Adrenal gland (tissue), 12 donors: Measurements from ENCODE around the gene CBX8. TPM values are rescaled to one million over a fixed set of nuclear protein-coding genes. Genes with fewer than 3 reads are reported as not detected.
A peak's percentile ranks its signal among the peaks of the same experiment; 100 is the strongest.

Experiments
- DNase-seq, 7 donors: peaks; one replicate each; pipeline ENCODE4 v3.0.0-alpha.2; 2019 to 2020
- H3K27ac ChIP-seq, 5 donors: fragments of 200-600 bp; sonication (generic) in 4 of 5; 1 replicate in 3 of 5; 2 replicates in 2 of 5; pipeline versions ENCODE4 v1.5.1 to v1.8.0; 2016 to 2020; ENCODE audit warnings: mild to moderate bottlenecking in 1 of 5
- H3K27me3 ChIP-seq: fragments of 200-600 bp; 2 replicates; pipeline ENCODE4 v1.8.0; 2021
- H3K36me3 ChIP-seq, 2 donors: fragments of 200-600 bp; replicated peaks in 1 of 2; 1 replicate in 1 of 2; 2 replicates in 1 of 2; pipeline versions ENCODE4 v1.5.1 to v1.8.0; 2018 to 2022
- H3K4me1 ChIP-seq, 2 donors: fragments of 200-600 bp; replicated peaks in 1 of 2; 1 replicate in 1 of 2; 2 replicates in 1 of 2; pipeline versions ENCODE4 v1.5.1 to v1.8.0; 2018 to 2021
- H3K4me3 ChIP-seq, 4 donors: fragments of 200-600 bp; sonication (generic) in 3 of 4; one replicate each; pipeline ENCODE4 v1.5.1; 2016 to 2018
- H3K9me3 ChIP-seq, 3 donors: fragments of 200-600 bp; sonication (generic) in 1 of 3; replicated peaks in 1 of 3; 1 replicate in 2 of 3; 2 replicates in 1 of 3; pipeline versions ENCODE4 v1.5.1 to v1.8.0; 2016 to 2021
- CTCF ChIP-seq, 6 experiments: fragments of 450-650 bp in 4 of 6; fragments of 200-600 bp in 2 of 6; sonication (generic) in 1 of 6; IDR thresholded peaks; 1 replicate in 5 of 6; 2 replicates in 1 of 6; pipeline versions ENCODE4 v1.5.1 to v1.8.0; 2016 to 2021; ENCODE audit warnings: antibody characterized with exemption in 6 of 6, mild to moderate bottlenecking in 2 of 6, moderate library complexity in 1 of 6
- POLR2A ChIP-seq, 2 donors: fragments of 450-650 bp; IDR thresholded peaks; one replicate each; pipeline ENCODE4 v1.6.1; 2017; ENCODE audit warnings: antibody characterized with exemption in 2 of 2, mild to moderate bottlenecking in 2 of 2, moderate library complexity in 1 of 2
- WGBS, 4 donors: extraction: QIAGEN DNeasy Blood & Tissue Kit in 2 of 4; methylation state at CpG; one replicate each; pipeline versions ENCODE4 v1.1.5 to v1.1.7; 2013 to 2017; 5-methylcytosine and 5-hydroxymethylcytosine counted together
- intact Hi-C, 2 donors: fragments of 100-400 bp; cut with DNase I; formaldehyde crosslinking; loops; one replicate each; pipeline versions ENCODE4 v1.14.1 to v1.15.0; 2022 to 2023
- polyA plus RNA-seq, 3 donors: library from polyadenylated mRNA; stranded (reverse); fragments of 200-250 nt in 2 of 3; fragments of 350-450 nt in 1 of 3; fragmentation: Illumina TruSeq in 1 of 3; extraction: RNeasy Lipid Tissue Mini Kit (QIAGEN cat#74804) in 1 of 3; gene quantifications; one replicate each; pipeline ENCODE4 v1.2.3, GENCODE V29; 2013 to 2014
- total RNA-seq, 9 donors: library from RNA; depleted of rRNA in 4 of 9; stranded (reverse); fragments of >200 nt in 4 of 9; fragments of 120-200 nt in 1 of 9; fragmentation: NEBNext Ultra II Directional in 1 of 9; extraction: Animal tissue kit (Norgen Biotek cat#: 25700) in 1 of 9; gene quantifications; one replicate each; pipeline versions ENCODE4 v1.1.0 to v1.2.4, GENCODE V29; 2013 to 2023
- donor health status: healthy with polysubstance abuse.
- donor health status: Bipolar disorder and iron deficiency.
- donor health status: DM: yes; HTN: yes; CAD: no.
- donor health status: DM: no; HTN: no; CAD: no.
- donor health status: DM: no; HTN: no; CAD: no.
- donor health status: DM: yes; HTN: yes; CAD: no.

CBX8 gene
- total and polyA plus RNA-seq, 12 donors: 0.85 to 10.6 (median 5.5) TPM

GRCh38 chr17:79841369-79842135, 44.7 kb upstream of the CBX8 start:
- Histone ChIP-seq H3K36me3 (no peaks in the 10 kb centered on the region), H3K27me3 (peaks cover 34% of the 10 kb centered on the region), H3K4me3 (no peak overlapping the region), H3K4me1 (peaks cover 41 to 65% of the 10 kb centered on the region in 2 donors), H3K9me3 (no peaks in the 10 kb centered on the region), H3K27ac (no peak overlapping the region)
- intact Hi-C loops: loop anchor here (2.0 to 10.0 kb wide), 4 partner anchors 43 to 151 kb away; no protein-coding TSS in a partner anchor
- TF ChIP-seq POLR2A (IDR thresholded peaks at IDR 0.05) (no peak), CTCF (IDR thresholded peaks at IDR 0.05) (no peak)
- peak in 1 of 7 donors; percentile 28 for DNase-seq
- WGBS, 4 donors: 8 to 14% (median 10%) methylated on average over 10 to 55 of the region's 55 CpGs

GRCh38 chr17:79840989-79841286, 44.1 kb upstream of the CBX8 start:
- peaks cover 34% of the 10 kb centered on the region for H3K27me3 ChIP-seq
- H3K36me3 ChIP-seq: no peaks in the 10 kb centered on the region
- peaks cover 47 to 71% of the 10 kb centered on the region in 2 donors for H3K4me1 ChIP-seq
- 1 to 15% (median 5%) methylated on average over 8 to 19 of the region's 19 CpGs for WGBS, 4 donors
- intact Hi-C loops: loop anchor here (2.0 to 10.0 kb wide), 4 partner anchors 42 to 151 kb away; no protein-coding TSS in a partner anchor
- no peak for DNase-seq
- TF ChIP-seq POLR2A (IDR thresholded peaks at IDR 0.05): no peak
- no peak for TF ChIP-seq CTCF (IDR thresholded peaks at IDR 0.05)
- H3K9me3 ChIP-seq: no peaks in the 10 kb centered on the region
- no peak overlapping the region for H3K4me3 ChIP-seq
- H3K27ac ChIP-seq: no peak overlapping the region

GRCh38 chr17:79840269-79840988, 43.6 kb upstream of the CBX8 start:
- DNase-seq: peak; percentile 47 to 78 (median 71)

More at GRCh38 chr17:79840269-79840988, 43.6 kb upstream of the CBX8 start:
- intact Hi-C loops: loop anchor here (2.0 to 10.0 kb wide), 4 partner anchors 42 to 152 kb away; no protein-coding TSS in a partner anchor
- WGBS, 4 donors: 1 to 4% (median 2%) methylated on average over 17 to 74 of the region's 74 CpGs
- TF ChIP-seq POLR2A (IDR thresholded peaks at IDR 0.05) (no peak), CTCF (IDR thresholded peaks at IDR 0.05) (peak in 1 of 6 experiments; percentile 26)
- Histone ChIP-seq H3K4me1 (peaks cover 46 to 72% of the 10 kb centered on the region in 2 donors), H3K36me3 (no peaks in the 10 kb centered on the region), H3K4me3 (peak overlapping the region in 1 of 4 donors; percentile 1), H3K27me3 (peaks cover 34% of the 10 kb centered on the region), H3K27ac (peak overlapping the region in 1 of 5 donors; percentile 83), H3K9me3 (no peaks in the 10 kb centered on the region)
